Breast epithelium (tissue), 4 donors: Measurements from ENCODE around the gene PCDHGA1. TPM values are rescaled to one million over a fixed set of nuclear protein-coding genes. Genes with fewer than 3 reads are reported as not detected.
A peak's percentile ranks its signal among the peaks of the same experiment; 100 is the strongest.

ENCODE experiments used
- DNase-seq, 2 donors: peaks; one replicate each; pipeline ENCODE4 v3.0.0-alpha.2; 2019; ENCODE audit warnings: low spot score in 2 of 2
- H3K27ac ChIP-seq, 2 donors: fragments of 200-600 bp; sonication (generic) in 1 of 2; one replicate each; pipeline ENCODE4 v1.5.1; 2016 to 2019; ENCODE audit warnings: mild to moderate bottlenecking in 1 of 2
- H3K27me3 ChIP-seq, 2 donors: fragments of 200-600 bp; sonication (generic) in 1 of 2; one replicate each; pipeline versions ENCODE4 v1.5.1 to v1.6.0; 2017 to 2019; ENCODE audit warnings: control low read depth in 1 of 2, mild to moderate bottlenecking in 1 of 2
- H3K36me3 ChIP-seq: fragments of 200-600 bp; one replicate; pipeline ENCODE4 v1.5.1; 2019
- H3K4me1 ChIP-seq, 2 donors: fragments of 200-600 bp; sonication (generic); one replicate each; pipeline ENCODE4 v1.5.1; 2016 to 2019; ENCODE audit warnings: control low read depth in 1 of 2
- H3K4me3 ChIP-seq, 3 donors: fragments of 200-600 bp; sonication (generic); 1 replicate in 2 of 3; 2 replicates in 1 of 3; pipeline ENCODE4 v1.5.1; 2016 to 2019; ENCODE audit warnings: mild to moderate bottlenecking in 3 of 3, moderate library complexity in 2 of 3
- H3K9me3 ChIP-seq, 2 donors: fragments of 200-600 bp; sonication (generic) in 1 of 2; one replicate each; pipeline ENCODE4 v1.5.1; 2016 to 2019; ENCODE audit warnings: control low read depth in 1 of 2
- CTCF ChIP-seq, 3 donors: fragments of 450-650 bp; IDR thresholded peaks; one replicate each; pipeline ENCODE4 v1.5.1; 2016 to 2017; ENCODE audit warnings: antibody characterized with exemption in 3 of 3, mild to moderate bottlenecking in 3 of 3, moderate library complexity in 3 of 3
- POLR2A ChIP-seq: fragments of 450-650 bp; IDR thresholded peaks from one replicate; pipeline ENCODE4 v1.6.1; 2016; ENCODE audit warnings: antibody characterized with exemption, mild to moderate bottlenecking, moderate library complexity
- POLR2AphosphoS5 ChIP-seq, 3 donors: sonication (generic); formaldehyde crosslinking; IDR thresholded peaks; one replicate each; pipeline ENCODE4 v1.6.1; 2017; ENCODE audit warnings: antibody characterized with exemption in 3 of 3
- intact Hi-C: fragments of 100-400 bp; cut with DNase I; formaldehyde crosslinking; loops from one replicate; pipeline ENCODE4 v1.15.1; 2023; ENCODE audit warnings: low total_unique reads
- total RNA-seq, 3 donors: library from RNA; depleted of rRNA; stranded (reverse); fragments of >200 nt; gene quantifications; one replicate each; pipeline ENCODE4 v1.1.0, GENCODE V29; 2016

The PCDHGA1 gene
- total RNA-seq, 3 donors from 2014 or later = 0.80 to 1.3 (median 1.2) TPM

GRCh38 chr5:141524604-141525597 lies 194.6 kb downstream of the PCDHGA1 start:
- H3K4me1 ChIP-seq = peaks cover 0 to 22% of the 10 kb centered on the region in 2 donors
- H3K27me3 ChIP-seq = no peaks in the 10 kb centered on the region
- DNase-seq = peak; percentile 80 to 85
- no peaks in the 10 kb centered on the region for H3K36me3 ChIP-seq
- TF ChIP-seq POLR2AphosphoS5 (IDR thresholded peaks at IDR 0.05) (peak; percentile 82 to 95 (median 93)), CTCF (IDR thresholded peaks at IDR 0.05) (peak; percentile 99), POLR2A (no peak)
- peak overlapping the region; percentile 53 to 92 for H3K27ac ChIP-seq
- peak overlapping the region in 1 of 3 donors; percentile 8 for H3K4me3 ChIP-seq
- H3K9me3 ChIP-seq = no peaks in the 10 kb centered on the region
- intact Hi-C loops = loop anchor here (5.0 kb wide), 1 partner anchor 123 kb away; the partner anchor contains the start of gene PCDHGA9

- Histone ChIP-seq H3K27me3 (no peaks in the 10 kb centered on the region), H3K4me3 (no peak overlapping the region), H3K27ac (peak overlapping the region; percentile 53 to 92), H3K9me3 (no peaks in the 10 kb centered on the region), H3K4me1 (peaks cover 0 to 22% of the 10 kb centered on the region in 2 donors), H3K36me3 (no peaks in the 10 kb centered on the region)
- TF ChIP-seq POLR2A = no peak
- no peak for TF ChIP-seq CTCF (IDR thresholded peaks at IDR 0.05)
- no peak for TF ChIP-seq POLR2AphosphoS5 (IDR thresholded peaks at IDR 0.05)
- no peak for DNase-seq
- intact Hi-C loops = loop anchor here (5.0 kb wide), 1 partner anchor 123 kb away; the partner anchor contains the start of gene PCDHGA9
These were observed 195.3 kb downstream of the PCDHGA1 start for GRCh38 chr5:141525653-141526052.

- intact Hi-C loops = loop anchor here (5.0 kb wide), 1 partner anchor 125 kb away; the partner anchor contains the start of gene PCDHGA9
- Histone ChIP-seq H3K4me1 (peaks cover 0 to 10% of the 10 kb centered on the region in 2 donors), H3K9me3 (no peaks in the 10 kb centered on the region), H3K4me3 (no peak overlapping the region), H3K27ac (no peak overlapping the region), H3K36me3 (no peaks in the 10 kb centered on the region), H3K27me3 (no peaks in the 10 kb centered on the region)
- TF ChIP-seq CTCF (IDR thresholded peaks at IDR 0.05) = no peak
- TF ChIP-seq POLR2AphosphoS5 (IDR thresholded peaks at IDR 0.05) = no peak
- TF ChIP-seq POLR2A = no peak
- no peak for DNase-seq
These were observed 197.1 kb downstream of the PCDHGA1 start for GRCh38 chr5:141527426-141527825.

GRCh38 chr5:141528291-141528984 lies 198.1 kb downstream of the PCDHGA1 start:
- TF ChIP-seq CTCF (IDR thresholded peaks at IDR 0.05) = no peak
- Histone ChIP-seq H3K27me3 (no peaks in the 10 kb centered on the region), H3K4me3 (no peak overlapping the region), H3K9me3 (no peaks in the 10 kb centered on the region), H3K4me1 (peaks cover 0 to 10% of the 10 kb centered on the region in 2 donors), H3K36me3 (no peaks in the 10 kb centered on the region), H3K27ac (peak overlapping the region; percentile 66 to 78)
- DNase-seq = no peak
- intact Hi-C loops = loop anchor here (5.0 kb wide), 1 partner anchor 126 kb away; the partner anchor contains the start of gene PCDHGA9
